Nephron progenitor cell (in vitro differentiated cells): ENCODE data around the gene VPS35L.

Experiments
- DNase-seq: peaks from one replicate; pipeline ENCODE4 v3.0.0; 2021
- H3K27ac Mint-ChIP-seq: 2 replicates; pipeline ENCODE4 v1.8.0; 2021; ENCODE audit warnings: mild to moderate bottlenecking, moderate library complexity, mixed read lengths
- H3K27me3 Mint-ChIP-seq: 2 replicates; pipeline ENCODE4 v1.8.0; 2021; ENCODE audit warnings: mild to moderate bottlenecking, low read depth, mixed read lengths; ENCODE audit not compliant: poor library complexity
- H3K36me3 Mint-ChIP-seq: 2 replicates; pipeline ENCODE4 v1.8.0; 2021; ENCODE audit warnings: low read depth, mixed read lengths
- H3K4me1 Mint-ChIP-seq: 2 replicates; pipeline ENCODE4 v1.8.0; 2021; ENCODE audit warnings: mixed read lengths
- H3K4me3 Mint-ChIP-seq: 2 replicates; pipeline ENCODE4 v1.8.0; 2021; ENCODE audit warnings: mild to moderate bottlenecking, moderate library complexity, mixed read lengths
- H3K9me3 Mint-ChIP-seq: 2 replicates; pipeline ENCODE4 v1.8.0; 2021; ENCODE audit warnings: mild to moderate bottlenecking, moderate library complexity, mixed read lengths
- CTCF ChIP-seq: fragments of 200-600 bp; sonication (generic); IDR thresholded peaks from 2 replicates; pipeline ENCODE4 v1.5.0; 2021; ENCODE audit warnings: antibody characterized with exemption

The VPS35L gene

DNA sequence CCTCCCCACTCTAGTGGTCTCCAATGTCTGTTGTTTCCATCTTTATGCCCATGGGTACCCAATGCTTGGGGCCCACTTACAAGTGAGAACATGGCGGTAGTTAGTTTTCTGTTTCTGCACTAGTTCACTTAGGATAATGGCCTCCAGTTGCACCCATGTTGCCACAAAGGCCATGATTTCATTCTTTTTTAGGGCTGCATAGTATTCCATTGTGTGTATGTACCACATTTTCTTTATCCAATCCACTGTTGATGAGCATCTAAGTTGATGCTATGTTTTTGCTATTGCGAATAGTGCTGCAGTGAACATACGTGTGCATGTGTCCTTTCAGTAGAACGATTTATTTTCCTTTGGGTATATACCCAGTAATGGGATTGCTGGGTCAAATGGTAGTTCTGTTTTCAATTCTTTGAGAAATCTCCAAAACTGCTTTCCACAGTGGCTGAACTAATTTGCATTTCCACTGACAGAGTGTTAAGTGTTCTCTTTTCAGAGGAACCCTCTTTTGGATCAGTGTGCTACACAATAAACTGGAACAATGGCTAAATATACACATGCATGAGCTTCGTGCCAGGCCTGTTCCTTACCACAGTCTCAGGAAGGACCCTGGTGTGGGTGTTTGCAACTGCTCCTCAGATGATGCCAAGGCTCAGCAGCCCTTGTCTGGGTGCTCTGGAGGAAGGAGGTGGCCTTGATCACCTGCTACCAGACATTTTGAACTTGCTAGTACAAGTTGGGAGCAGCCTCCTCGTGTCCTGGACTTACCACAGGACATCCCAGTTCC, 128.1 kb downstream of the VPS35L start:
- H3K4me1 Mint-ChIP-seq: peaks cover 34% of the 10 kb centered on the region
- peaks cover 55% of the 10 kb centered on the region for H3K36me3 Mint-ChIP-seq
- no peaks in the 10 kb centered on the region for H3K27me3 Mint-ChIP-seq
- TF ChIP-seq CTCF: no peak
- no peak for DNase-seq
- no peak overlapping the region for H3K4me3 Mint-ChIP-seq
- peaks cover 10% of the 10 kb centered on the region for H3K9me3 Mint-ChIP-seq
- H3K27ac Mint-ChIP-seq: no peak overlapping the region

GRCh38 chr16:19685176-19685575, 129.7 kb downstream of the VPS35L start:
- Mint-ChIP-seq H3K4me3 (no peak overlapping the region), H3K9me3 (peaks cover 10% of the 10 kb centered on the region), H3K4me1 (peaks cover 32% of the 10 kb centered on the region), H3K27ac (no peak overlapping the region), H3K27me3 (no peaks in the 10 kb centered on the region), H3K36me3 (peaks cover 61% of the 10 kb centered on the region)
- TF ChIP-seq CTCF: no peak
- DNase-seq: no peak

DNA sequence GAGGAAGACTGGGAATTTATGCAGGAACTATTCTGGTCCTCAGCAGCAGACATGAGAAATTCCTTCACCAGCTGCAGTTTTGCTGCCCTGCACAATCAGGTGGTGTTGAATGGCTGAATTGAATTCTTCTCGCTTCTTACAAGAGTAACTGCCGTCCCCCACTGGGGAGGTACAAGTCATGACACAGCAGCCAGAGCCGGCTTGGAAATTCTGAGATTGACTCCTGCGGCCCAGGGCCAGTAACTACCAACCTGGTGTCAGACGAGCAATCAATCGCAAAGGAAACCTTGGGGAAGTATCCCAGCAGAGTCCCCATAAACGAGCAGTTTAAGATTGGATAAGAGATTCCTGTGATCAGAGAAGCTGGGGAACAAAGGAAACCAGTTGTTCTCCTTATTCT, 131.8 kb downstream of the VPS35L start:
- TF ChIP-seq CTCF: no peak
- DNase-seq: no peak
- no peaks in the 10 kb centered on the region for H3K27me3 Mint-ChIP-seq
- H3K4me3 Mint-ChIP-seq: no peak overlapping the region
- peaks cover 73% of the 10 kb centered on the region for H3K36me3 Mint-ChIP-seq
- peaks cover 21% of the 10 kb centered on the region for H3K4me1 Mint-ChIP-seq
- peak overlapping the region; percentile 92 for H3K27ac Mint-ChIP-seq
- peaks cover 10% of the 10 kb centered on the region for H3K9me3 Mint-ChIP-seq

DNA sequence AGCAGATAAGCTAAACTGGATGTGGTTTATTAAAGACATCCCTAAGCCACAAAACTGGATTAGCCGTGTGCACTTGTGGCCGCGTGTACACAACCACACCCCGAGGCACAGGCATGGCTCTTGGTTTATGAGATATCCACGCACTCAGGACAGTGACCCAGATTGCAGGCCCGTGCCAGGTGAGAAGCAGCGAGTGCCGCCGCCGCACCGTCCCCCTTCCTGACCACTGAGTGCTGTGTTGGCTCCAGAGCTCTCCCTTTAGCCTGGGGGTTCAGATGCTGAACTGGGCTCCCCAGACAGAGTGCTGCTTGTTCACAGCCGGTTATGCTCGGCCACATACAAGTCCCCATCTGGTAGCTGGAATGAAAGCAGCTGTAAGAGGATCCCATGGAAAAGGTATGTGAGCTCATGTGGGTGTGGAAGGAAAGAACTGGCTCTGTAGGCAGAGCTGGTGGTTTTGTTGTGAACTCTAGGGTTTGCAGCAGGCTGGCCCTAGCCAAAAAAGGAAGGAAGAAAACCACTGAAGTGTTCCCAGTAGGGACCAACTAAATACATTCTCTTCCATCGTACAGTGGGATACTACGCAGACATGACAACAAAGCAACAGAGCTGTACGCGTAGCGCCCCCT, 133.0 kb downstream of the VPS35L start:
- TF ChIP-seq CTCF: no peak
- Mint-ChIP-seq H3K27me3 (no peaks in the 10 kb centered on the region), H3K4me3 (no peak overlapping the region), H3K36me3 (peaks cover 71% of the 10 kb centered on the region), H3K9me3 (peaks cover 10% of the 10 kb centered on the region), H3K27ac (peak overlapping the region; percentile 45), H3K4me1 (peaks cover 21% of the 10 kb centered on the region)
- DNase-seq: no peak

DNA sequence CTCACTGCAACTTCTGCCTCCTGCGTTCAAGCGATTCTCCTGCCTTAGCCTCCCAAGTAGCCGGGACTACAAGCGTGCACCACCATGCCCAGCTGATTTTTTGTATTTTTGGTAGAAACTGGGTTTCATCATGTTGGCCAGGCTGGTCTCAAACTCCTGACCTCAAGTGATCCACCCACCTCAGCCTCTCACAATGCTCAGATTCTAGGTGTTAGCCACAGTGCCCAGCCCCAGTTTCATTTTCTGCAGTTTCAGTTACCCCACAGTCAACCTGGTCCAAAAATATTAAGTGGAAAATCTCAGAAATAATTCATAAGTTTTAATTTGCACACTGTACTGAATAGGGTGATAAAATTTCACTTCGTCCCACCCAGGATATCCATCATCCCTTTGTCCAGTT, 133.8 kb downstream of the VPS35L start:
- H3K27ac Mint-ChIP-seq: no peak overlapping the region

More for the DNA sequence above, 133.8 kb downstream of the VPS35L start:
- no peak for TF ChIP-seq CTCF
- no peak for DNase-seq
- Mint-ChIP-seq H3K4me1 (peaks cover 21% of the 10 kb centered on the region), H3K36me3 (peaks cover 70% of the 10 kb centered on the region), H3K9me3 (peaks cover 10% of the 10 kb centered on the region), H3K4me3 (no peak overlapping the region), H3K27me3 (no peaks in the 10 kb centered on the region)
